ENCODE data around the gene FHL2.
"Not testable (repeated sequence)": the region's sequence is repeated elsewhere in the genome, so short reads cannot be mapped to it uniquely, and the experiment has no call there.

The FHL2 gene

DNA sequence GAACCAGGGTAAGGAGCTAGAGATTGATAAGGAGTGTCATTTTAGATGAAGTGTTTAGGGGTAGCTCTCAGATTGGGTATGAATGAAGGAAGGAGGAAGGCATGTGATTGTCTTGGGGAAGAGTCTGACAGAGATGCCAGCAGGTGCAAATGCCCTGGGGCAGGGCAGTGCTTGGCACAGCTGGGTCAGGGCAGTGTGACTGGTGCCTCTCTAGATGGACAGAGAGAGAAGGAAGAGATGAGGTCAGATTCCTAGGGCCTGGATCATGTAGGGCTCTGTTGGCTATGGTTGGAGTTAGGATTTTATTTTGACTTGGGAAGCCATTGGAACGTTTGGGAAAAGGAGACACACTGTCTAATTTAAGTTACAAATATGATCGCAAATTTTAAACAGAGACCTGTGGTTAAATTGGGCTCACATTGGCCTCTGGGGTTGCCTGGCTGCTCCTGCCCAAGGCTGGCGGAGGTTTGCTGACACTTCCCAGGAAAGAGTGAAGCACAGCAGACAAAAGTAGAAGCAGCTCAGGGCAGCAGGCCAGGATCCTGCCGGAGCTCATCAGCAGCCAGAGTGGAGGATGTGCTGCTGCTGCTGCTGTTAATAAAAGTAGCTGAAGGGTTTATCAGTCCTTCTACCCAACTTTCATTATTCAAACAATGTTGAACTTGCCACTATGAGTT is 32.7 kb upstream of the FHL2 start:
- H3K4me3 ChIP-seq (ENCODE audit: low read depth, low read length) = no peak overlapping the region
- TF ChIP-seq, protein P1, sequence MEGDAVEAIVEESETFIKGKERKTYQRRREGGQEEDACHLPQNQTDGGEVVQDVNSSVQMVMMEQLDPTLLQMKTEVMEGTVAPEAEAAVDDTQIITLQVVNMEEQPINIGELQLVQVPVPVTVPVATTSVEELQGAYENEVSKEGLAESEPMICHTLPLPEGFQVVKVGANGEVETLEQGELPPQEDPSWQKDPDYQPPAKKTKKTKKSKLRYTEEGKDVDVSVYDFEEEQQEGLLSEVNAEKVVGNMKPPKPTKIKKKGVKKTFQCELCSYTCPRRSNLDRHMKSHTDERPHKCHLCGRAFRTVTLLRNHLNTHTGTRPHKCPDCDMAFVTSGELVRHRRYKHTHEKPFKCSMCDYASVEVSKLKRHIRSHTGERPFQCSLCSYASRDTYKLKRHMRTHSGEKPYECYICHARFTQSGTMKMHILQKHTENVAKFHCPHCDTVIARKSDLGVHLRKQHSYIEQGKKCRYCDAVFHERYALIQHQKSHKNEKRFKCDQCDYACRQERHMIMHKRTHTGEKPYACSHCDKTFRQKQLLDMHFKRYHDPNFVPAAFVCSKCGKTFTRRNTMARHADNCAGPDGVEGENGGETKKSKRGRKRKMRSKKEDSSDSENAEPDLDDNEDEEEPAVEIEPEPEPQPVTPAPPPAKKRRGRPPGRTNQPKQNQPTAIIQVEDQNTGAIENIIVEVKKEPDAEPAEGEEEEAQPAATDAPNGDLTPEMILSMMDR (IDR thresholded peaks at IDR 0.05; ENCODE audit: insufficient read depth, low read depth, low read length, missing control alignments) = no peak
- DNase-seq (ENCODE audit: low read depth) = no peak

- no peak overlapping the region for H3K4me3 ChIP-seq (ENCODE audit: low read depth, low read length)
- no peak for DNase-seq (ENCODE audit: low read depth)
- TF ChIP-seq, protein P1 (IDR thresholded peaks at IDR 0.05; ENCODE audit: insufficient read depth, low read depth, low read length, missing control alignments) = no peak
Observed at GRCh38 chr2:105428387-105429018, 29.7 kb upstream of the FHL2 start.

DNA sequence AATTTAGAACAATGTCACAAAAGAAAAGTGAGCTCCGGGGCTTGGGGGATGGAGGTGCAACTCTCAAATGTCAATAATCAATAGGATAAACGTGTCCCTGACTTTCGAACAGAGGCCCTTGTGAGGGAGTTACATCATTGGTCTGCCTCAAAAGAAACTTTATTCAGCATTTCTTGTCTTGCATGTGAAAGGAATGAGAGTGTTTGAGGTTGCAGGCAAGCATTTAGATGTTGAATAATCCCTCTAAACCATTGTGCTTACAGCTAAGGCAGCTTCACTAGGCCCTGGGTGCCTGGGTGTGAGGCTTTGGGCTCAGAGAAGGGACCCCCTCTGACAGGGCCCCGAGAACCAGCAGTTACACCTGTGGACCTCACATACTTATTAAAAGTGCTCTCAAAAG is 28.6 kb upstream of the FHL2 start:
- H3K4me3 ChIP-seq (ENCODE audit: low read depth, low read length) = no peak overlapping the region
- DNase-seq (ENCODE audit: low read depth) = no peak
- TF ChIP-seq, protein P1 (IDR thresholded peaks at IDR 0.05; ENCODE audit: insufficient read depth, low read depth, low read length, missing control alignments) = no peak

GRCh38 chr2:105426626-105427292 is 27.9 kb upstream of the FHL2 start:
- TF ChIP-seq, protein P1 (IDR thresholded peaks at IDR 0.05; ENCODE audit: insufficient read depth, low read depth, low read length, missing control alignments) = no peak
- no peak for DNase-seq (ENCODE audit: low read depth)
- no peak overlapping the region for H3K4me3 ChIP-seq (ENCODE audit: low read depth, low read length)

DNA sequence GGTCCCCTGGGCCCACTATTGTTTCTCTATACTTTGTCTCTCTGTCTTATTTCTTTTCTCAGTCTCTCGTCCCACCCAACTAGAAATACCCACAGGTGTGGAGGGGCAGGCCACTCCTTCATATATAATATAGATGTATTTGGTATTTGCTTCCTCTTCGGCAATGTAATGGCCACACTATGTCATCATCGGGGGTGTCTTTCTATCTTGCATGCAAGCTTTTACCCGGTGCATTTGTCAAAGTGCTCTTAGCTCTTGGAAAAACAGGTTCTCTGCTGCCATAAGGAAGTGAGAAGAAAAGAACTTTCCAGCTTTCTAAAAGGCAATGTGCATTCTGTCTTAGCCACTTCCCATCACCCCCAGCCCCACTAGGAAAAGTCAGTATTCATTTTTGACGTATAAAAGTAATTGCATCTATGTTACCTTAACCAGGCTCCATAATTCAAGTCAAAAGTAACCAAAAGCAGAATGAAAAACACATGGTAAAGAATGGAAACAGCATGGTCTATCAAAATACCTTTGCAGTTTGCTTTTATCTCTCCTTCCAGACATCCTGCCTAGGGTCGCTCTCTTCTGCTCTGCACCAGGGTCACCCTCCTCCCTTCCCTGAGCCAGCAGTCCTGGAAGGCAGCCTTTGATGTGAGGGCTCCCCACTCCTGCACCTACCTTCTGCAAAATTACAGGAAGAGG is 27.2 kb upstream of the FHL2 start:
- TF ChIP-seq, protein P1 (IDR thresholded peaks at IDR 0.05; ENCODE audit: insufficient read depth, low read depth, low read length, missing control alignments) = no peak
- DNase-seq (ENCODE audit: low read depth) = no peak

GRCh38 chr2:105424836-105425235 is 26.0 kb upstream of the FHL2 start:
- not testable (repeated sequence) for DNase-seq (ENCODE audit: low read depth); H3K4me3 ChIP-seq (ENCODE audit: low read depth, low read length)

More for the DNA sequence above, 27.2 kb upstream of the FHL2 start:
- H3K4me3 ChIP-seq (ENCODE audit: low read depth, low read length) = no peak overlapping the region

DNA sequence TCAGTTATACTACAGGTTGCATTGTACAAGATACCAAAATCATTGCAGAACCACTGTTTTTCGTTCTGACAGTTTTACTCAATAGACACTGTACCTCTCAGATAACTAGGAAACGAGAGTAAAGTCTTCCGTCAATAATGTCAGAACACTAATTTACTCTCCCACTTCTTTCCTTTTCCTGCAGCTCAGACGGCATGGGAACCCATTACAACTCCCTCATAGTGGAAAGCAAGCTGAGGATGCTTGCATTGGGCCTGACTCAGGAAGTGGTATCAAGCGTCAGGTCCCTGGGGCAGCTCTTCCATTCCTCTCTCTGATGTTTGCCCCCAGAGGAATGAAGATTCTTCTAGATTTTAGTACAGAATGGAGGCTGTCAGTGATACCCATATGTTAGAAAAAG is 23.9 kb upstream of the FHL2 start:
- TF ChIP-seq, protein P1 (IDR thresholded peaks at IDR 0.05; ENCODE audit: insufficient read depth, low read depth, low read length, missing control alignments) = no peak
- no peak overlapping the region for H3K4me3 ChIP-seq (ENCODE audit: low read depth, low read length)
- DNase-seq (ENCODE audit: low read depth) = no peak
